GM21360 (cell line): Measurements from ENCODE around the gene RNF148.
"Not testable (repeated sequence)": the region's sequence is repeated elsewhere in the genome, so short reads cannot be mapped to it uniquely, and the experiment has no call there.

Source experiments
- ATAC-seq: cut with Tn5 transposase; IDR thresholded peaks from one replicate; pipeline ENCODE4 v1.9.1; 2021; ENCODE audit warnings: mild to moderate bottlenecking, moderate library complexity; ENCODE audit not compliant: unreplicated experiment

The RNF148 gene

DNA sequence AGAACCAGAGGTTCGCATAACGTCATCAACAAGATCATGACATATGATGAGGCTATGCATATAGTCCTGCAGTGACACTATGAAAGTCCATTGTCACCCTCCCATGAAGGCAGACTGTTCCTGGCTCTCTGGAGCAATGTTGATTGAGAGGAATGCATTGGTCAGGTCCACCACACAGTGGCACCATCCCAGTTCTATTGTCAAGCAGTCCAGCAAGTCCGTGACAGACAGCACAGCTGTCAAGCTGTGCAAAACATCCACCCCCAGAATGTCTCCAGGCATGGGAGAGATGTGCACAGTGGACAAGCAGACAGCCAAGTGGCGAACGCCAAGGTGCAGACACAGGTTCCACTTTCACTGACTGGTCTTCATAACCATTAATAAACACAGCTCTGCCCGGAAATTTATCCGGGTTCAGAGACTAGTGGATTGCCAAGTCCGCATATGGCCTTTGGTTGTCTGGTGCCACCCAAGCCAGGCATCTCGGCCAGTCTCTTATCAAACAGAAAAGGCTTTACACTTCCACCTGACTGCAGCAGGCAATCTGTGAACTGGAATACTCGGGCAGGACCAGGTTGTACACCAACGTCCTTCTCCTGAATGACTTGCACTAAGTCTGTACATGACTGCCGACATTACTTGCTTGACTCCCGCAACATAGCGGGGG is 11.0 kb downstream of the RNF148 start:
- no peak for ATAC-seq

GRCh38 chr7:122689346-122690109 is 13.2 kb downstream of the RNF148 start:
- no peak for ATAC-seq

GRCh38 chr7:122688400-122688998 is 14.2 kb downstream of the RNF148 start:
- ATAC-seq: no peak

GRCh38 chr7:122686360-122686878 is 16.3 kb downstream of the RNF148 start:
- ATAC-seq: no peak

- no peak for ATAC-seq
These were observed 18.2 kb downstream of the RNF148 start for GRCh38 chr7:122684504-122684903.

DNA sequence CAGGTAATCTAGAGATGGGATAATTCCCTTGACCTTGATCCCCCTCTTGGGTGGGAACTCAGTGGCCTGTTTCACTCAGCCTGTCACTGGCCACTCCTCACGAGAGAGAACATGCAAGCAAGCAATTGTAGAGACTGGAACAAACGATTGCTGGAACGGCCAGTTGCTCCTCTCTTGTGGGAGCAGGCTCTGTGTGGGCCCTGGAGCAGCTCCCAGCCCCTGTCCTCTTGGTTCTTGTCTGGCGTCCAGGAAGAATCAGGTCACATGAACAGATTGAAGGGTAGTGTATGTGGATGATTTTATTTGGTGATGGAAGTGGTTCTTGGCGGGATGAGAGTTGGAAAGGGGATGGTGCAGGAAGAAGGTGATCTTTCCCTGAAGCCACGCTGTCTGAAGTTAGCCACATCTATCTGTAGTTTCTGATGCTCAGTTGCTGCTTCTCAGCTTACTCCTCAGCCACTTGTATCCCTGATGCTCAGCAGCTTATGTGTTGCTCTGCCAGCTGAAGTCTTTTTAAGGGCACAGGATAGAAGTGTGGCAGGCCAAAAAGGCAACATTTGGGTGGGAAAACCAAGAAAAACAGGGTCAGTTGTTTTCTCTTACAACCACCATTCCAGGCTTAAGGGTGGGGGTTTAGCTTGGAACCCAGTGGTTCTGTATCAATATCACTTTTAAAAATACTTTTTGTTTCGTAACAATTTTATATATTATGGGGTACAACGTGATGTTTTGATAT is 19.7 kb downstream of the RNF148 start:
- no peak for ATAC-seq

GRCh38 chr7:122681186-122681585 is 21.5 kb downstream of the RNF148 start:
- not testable (repeated sequence) for ATAC-seq

DNA sequence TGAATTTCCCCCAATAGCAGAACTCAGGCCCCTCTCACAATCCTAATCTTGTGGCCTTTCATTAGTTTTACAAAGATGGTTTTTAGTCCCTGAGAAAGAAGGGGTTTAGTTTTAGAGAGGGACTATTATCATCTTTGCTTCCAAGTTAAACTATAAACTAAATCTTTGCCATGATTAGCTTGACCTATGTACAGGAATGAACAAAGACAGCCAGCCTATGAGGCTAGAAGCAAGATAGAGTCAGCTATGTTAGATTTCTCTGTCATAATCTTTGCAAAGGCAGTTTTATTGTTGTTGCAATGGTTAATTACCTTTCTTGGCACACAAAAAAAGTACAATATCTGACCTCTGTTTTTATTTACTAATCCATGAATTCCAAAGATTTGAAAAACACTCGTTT is 22.9 kb downstream of the RNF148 start:
- ATAC-seq: no peak

GRCh38 chr7:122679269-122679709 is 23.4 kb downstream of the RNF148 start:
- not testable (repeated sequence) for ATAC-seq

DNA sequence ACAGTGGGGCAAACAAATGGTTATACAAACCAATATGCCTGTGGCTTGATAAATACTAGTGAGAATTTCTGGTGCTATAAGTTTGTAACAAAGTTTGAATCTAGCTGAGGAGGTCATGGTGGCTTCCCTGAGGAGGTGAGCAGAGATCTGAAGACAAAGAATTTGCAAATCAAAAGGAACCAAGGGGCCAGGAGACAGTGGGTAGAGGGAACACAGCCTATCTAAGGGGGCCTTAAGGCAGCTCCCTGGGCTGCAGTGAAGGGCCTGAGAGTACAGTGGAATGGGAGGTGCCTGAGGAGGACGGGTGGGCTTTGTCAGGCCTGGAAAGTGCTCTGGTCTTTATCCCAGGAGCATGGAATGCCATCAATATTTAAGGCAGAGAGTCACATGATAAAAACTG is 25.6 kb downstream of the RNF148 start:
- no peak for ATAC-seq

GRCh38 chr7:122676466-122676865 is 26.3 kb downstream of the RNF148 start:
- ATAC-seq: no peak

DNA sequence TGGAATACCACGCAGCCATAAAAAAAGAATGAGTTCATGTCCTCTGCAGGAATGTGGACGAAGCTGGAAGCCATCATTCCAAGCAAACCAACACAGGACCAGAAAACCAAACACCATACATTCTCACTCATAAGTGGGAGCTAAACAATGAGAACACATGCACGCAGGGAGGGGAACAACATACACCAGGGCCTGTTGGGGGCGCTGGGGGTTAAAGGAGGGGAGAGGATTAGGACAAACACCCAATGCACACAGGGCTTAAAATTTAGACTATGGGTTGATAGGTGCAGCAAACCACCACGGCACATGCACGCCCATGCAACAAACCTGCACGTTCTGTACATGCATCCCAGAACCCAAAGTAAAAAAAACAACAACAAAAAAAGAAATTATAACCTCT is 27.1 kb downstream of the RNF148 start:
- ATAC-seq: no peak

GRCh38 chr7:122675011-122675410 is 27.7 kb downstream of the RNF148 start:
- no peak for ATAC-seq

GRCh38 chr7:122674502-122674901 is 28.2 kb downstream of the RNF148 start:
- ATAC-seq: no peak

- ATAC-seq: no peak
These were observed 28.8 kb downstream of the RNF148 start for GRCh38 chr7:122673951-122674350.

DNA sequence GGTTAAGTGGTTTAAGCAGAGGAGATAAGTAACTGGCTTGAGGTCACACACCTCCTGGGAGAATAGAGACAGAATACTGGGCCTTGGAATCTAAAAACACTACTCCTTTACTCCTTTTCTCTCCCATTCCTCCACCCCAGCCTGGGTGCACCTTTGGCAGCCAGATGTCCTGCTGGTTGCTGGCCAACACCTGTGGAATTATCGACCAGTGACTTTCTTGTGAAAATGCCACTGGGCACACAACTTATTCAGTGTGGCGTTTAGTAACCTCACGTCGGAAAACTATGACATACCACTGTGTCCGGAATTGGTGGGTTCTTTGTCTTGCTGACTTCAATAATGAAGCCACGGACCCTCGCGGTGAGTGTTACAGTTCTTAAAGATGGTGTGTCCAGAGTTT is 30.2 kb downstream of the RNF148 start:
- no peak for ATAC-seq

DNA sequence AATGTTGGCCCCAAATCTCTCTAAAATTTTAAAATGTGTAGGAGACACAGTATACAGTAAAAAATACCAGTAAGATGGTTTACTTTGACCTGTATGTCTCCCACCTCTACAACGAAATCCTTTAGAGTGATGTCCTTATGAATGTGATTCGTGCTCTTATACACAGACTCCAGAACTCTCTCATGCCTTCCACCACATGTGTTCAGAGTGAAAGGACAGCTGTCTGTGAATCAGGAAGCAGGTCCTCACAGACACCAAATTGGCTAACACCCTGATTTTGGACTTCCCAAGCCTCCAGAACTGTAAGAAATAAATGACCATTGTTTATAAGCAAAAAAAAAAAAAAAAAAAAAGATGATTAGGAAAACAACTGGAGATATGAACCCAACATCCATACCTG is 39.0 kb downstream of the RNF148 start:
- ATAC-seq: no peak

- no peak for ATAC-seq
These were observed 43.9 kb downstream of the RNF148 start for GRCh38 chr7:122658856-122659255.

DNA sequence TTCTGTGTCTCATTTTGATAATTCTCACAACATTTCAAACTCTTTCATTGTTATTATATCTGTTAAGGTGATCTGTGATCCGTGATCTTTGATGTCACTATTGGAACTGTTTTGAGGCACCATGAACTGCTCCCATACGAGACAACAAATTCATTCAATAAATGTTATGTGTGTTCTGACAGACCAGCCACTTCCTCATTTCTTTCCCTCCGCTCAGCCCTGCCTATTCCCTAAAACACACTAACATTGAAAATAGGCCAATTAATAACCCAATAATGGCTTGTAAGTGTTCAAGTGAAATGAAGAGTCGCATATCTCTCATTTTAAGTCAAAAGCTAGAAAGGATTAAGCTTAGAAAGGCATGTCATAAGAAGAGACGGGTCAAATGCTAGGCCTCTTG is 49.0 kb downstream of the RNF148 start:
- no peak for ATAC-seq

GRCh38 chr7:122652876-122653275 is 49.8 kb downstream of the RNF148 start:
- ATAC-seq: no peak
